ENCODE results near the gene OCA2.
"Not testable (repeated sequence)": the region's sequence is repeated elsewhere in the genome, so short reads cannot be mapped to it uniquely, and the experiment has no call there.

Gene OCA2

GRCh38 chr15:28098766-28099554 lies at the start of gene OCA2:
TSS of gene OCA2 (minus strand) at chr15:28099315. CDS start at chr15:28081874, 17,441 bp downstream.
- no peak within 1 kb of the TSS for H3K9ac ChIP-seq (ENCODE audit: low read depth, low read length)
- H3K27ac ChIP-seq (ENCODE audit: low read length), result no peak within 1 kb of the TSS
- peaks cover 98% of the 10 kb centered on the region for H3K27me3 ChIP-seq (ENCODE audit: insufficient read depth, low read length)
- no peaks in the 10 kb centered on the region for H3K36me3 ChIP-seq (ENCODE audit: insufficient read depth, low read depth, low read length)
- H3K9me3 ChIP-seq (ENCODE audit: insufficient read depth, low read depth, low read length), result no peaks in the 10 kb centered on the region
- H3K4me3 ChIP-seq (ENCODE audit: low read length), result peak within 1 kb of the TSS; percentile 59
- H3K4me1 ChIP-seq (ENCODE audit: insufficient read depth, low read length), result peaks cover 7% of the 10 kb centered on the region

- peaks cover 50% of the 10 kb centered on the region for H3K36me3 ChIP-seq (ENCODE audit: insufficient read depth, low read depth, low read length)
- no peaks in the 10 kb centered on the region for H3K9me3 ChIP-seq (ENCODE audit: insufficient read depth, low read depth, low read length)
- no peaks in the 10 kb centered on the region for H3K4me1 ChIP-seq (ENCODE audit: insufficient read depth, low read length)
- H3K4me3 ChIP-seq (ENCODE audit: low read length), result no peak overlapping the region
- no peaks in the 10 kb centered on the region for H3K27me3 ChIP-seq (ENCODE audit: insufficient read depth, low read length)
- H3K9ac ChIP-seq (ENCODE audit: low read depth, low read length), result no peak overlapping the region
- no peak overlapping the region for H3K27ac ChIP-seq (ENCODE audit: low read length)
Measured at GRCh38 chr15:28147801-28148200, 48.7 kb upstream of the OCA2 start.

- H3K4me3 ChIP-seq (ENCODE audit: low read length); H3K27ac ChIP-seq (ENCODE audit: low read length); H3K4me1 ChIP-seq (ENCODE audit: insufficient read depth, low read length); H3K9me3 ChIP-seq (ENCODE audit: insufficient read depth, low read depth, low read length); H3K27me3 ChIP-seq (ENCODE audit: insufficient read depth, low read length); H3K9ac ChIP-seq (ENCODE audit: low read depth, low read length): not testable (repeated sequence)
- H3K36me3 ChIP-seq (ENCODE audit: insufficient read depth, low read depth, low read length), result peaks cover 45% of the 10 kb centered on the region
Measured at GRCh38 chr15:28145419-28145818, 46.3 kb upstream of the OCA2 start.

GRCh38 chr15:28140062-28140461 lies 40.9 kb upstream of the OCA2 start:
- no peak overlapping the region for H3K27ac ChIP-seq (ENCODE audit: low read length)
- H3K9ac ChIP-seq (ENCODE audit: low read depth, low read length), result no peak overlapping the region
- peaks cover 61% of the 10 kb centered on the region for H3K36me3 ChIP-seq (ENCODE audit: insufficient read depth, low read depth, low read length)
- H3K4me3 ChIP-seq (ENCODE audit: low read length), result no peak overlapping the region
- H3K4me1 ChIP-seq (ENCODE audit: insufficient read depth, low read length), result no peaks in the 10 kb centered on the region
- no peaks in the 10 kb centered on the region for H3K27me3 ChIP-seq (ENCODE audit: insufficient read depth, low read length)
- H3K9me3 ChIP-seq (ENCODE audit: insufficient read depth, low read depth, low read length), result no peaks in the 10 kb centered on the region

- not testable (repeated sequence) for H3K4me3 ChIP-seq (ENCODE audit: low read length); H3K4me1 ChIP-seq (ENCODE audit: insufficient read depth, low read length); H3K9ac ChIP-seq (ENCODE audit: low read depth, low read length); H3K27ac ChIP-seq (ENCODE audit: low read length); H3K9me3 ChIP-seq (ENCODE audit: insufficient read depth, low read depth, low read length); H3K27me3 ChIP-seq (ENCODE audit: insufficient read depth, low read length)
- H3K36me3 ChIP-seq (ENCODE audit: insufficient read depth, low read depth, low read length), result peaks cover 67% of the 10 kb centered on the region
Measured at GRCh38 chr15:28137408-28138039, 38.4 kb upstream of the OCA2 start.

- not testable (repeated sequence) for H3K9ac ChIP-seq (ENCODE audit: low read depth, low read length)
- H3K36me3 ChIP-seq (ENCODE audit: insufficient read depth, low read depth, low read length), result peaks cover 69% of the 10 kb centered on the region
Measured at GRCh38 chr15:28136236-28136904, 37.3 kb upstream of the OCA2 start.

GRCh38 chr15:28133281-28133680 lies 34.2 kb upstream of the OCA2 start:
- Histone ChIP-seq H3K4me3 (ENCODE audit: low read length) (no peak overlapping the region), H3K36me3 (ENCODE audit: insufficient read depth, low read depth, low read length) (peaks cover 80% of the 10 kb centered on the region), H3K27ac (ENCODE audit: low read length) (no peak overlapping the region), H3K27me3 (ENCODE audit: insufficient read depth, low read length) (no peaks in the 10 kb centered on the region), H3K9ac (ENCODE audit: low read depth, low read length) (no peak overlapping the region), H3K9me3 (ENCODE audit: insufficient read depth, low read depth, low read length) (no peaks in the 10 kb centered on the region), H3K4me1 (ENCODE audit: insufficient read depth, low read length) (peaks cover 9% of the 10 kb centered on the region; the same call in 1 of the 2 replicates)

More at GRCh38 chr15:28136236-28136904, 37.3 kb upstream of the OCA2 start:
- not testable (repeated sequence) for H3K27ac ChIP-seq (ENCODE audit: low read length); H3K9me3 ChIP-seq (ENCODE audit: insufficient read depth, low read depth, low read length); H3K4me1 ChIP-seq (ENCODE audit: insufficient read depth, low read length); H3K27me3 ChIP-seq (ENCODE audit: insufficient read depth, low read length); H3K4me3 ChIP-seq (ENCODE audit: low read length)

GRCh38 chr15:28132524-28133275 lies 33.6 kb upstream of the OCA2 start:
- H3K27ac ChIP-seq (ENCODE audit: low read length), result no peak overlapping the region

GRCh38 chr15:28131946-28132345 lies 32.8 kb upstream of the OCA2 start:
- H3K4me3 ChIP-seq (ENCODE audit: low read length), result no peak overlapping the region
- H3K9me3 ChIP-seq (ENCODE audit: insufficient read depth, low read depth, low read length), result no peaks in the 10 kb centered on the region
- peaks cover 9% of the 10 kb centered on the region; the same call in 1 of the 2 replicates for H3K4me1 ChIP-seq (ENCODE audit: insufficient read depth, low read length)
- no peak overlapping the region for H3K27ac ChIP-seq (ENCODE audit: low read length)
- H3K36me3 ChIP-seq (ENCODE audit: insufficient read depth, low read depth, low read length), result peaks cover 84% of the 10 kb centered on the region
- no peak overlapping the region for H3K9ac ChIP-seq (ENCODE audit: low read depth, low read length)
- H3K27me3 ChIP-seq (ENCODE audit: insufficient read depth, low read length), result no peaks in the 10 kb centered on the region

More at GRCh38 chr15:28132524-28133275, 33.6 kb upstream of the OCA2 start:
- Histone ChIP-seq H3K36me3 (ENCODE audit: insufficient read depth, low read depth, low read length) (peaks cover 83% of the 10 kb centered on the region), H3K9me3 (ENCODE audit: insufficient read depth, low read depth, low read length) (no peaks in the 10 kb centered on the region), H3K9ac (ENCODE audit: low read depth, low read length) (no peak overlapping the region), H3K27me3 (ENCODE audit: insufficient read depth, low read length) (no peaks in the 10 kb centered on the region), H3K4me1 (ENCODE audit: insufficient read depth, low read length) (peaks cover 9% of the 10 kb centered on the region; the same call in 1 of the 2 replicates), H3K4me3 (ENCODE audit: low read length) (no peak overlapping the region)

GRCh38 chr15:28131400-28131799 lies 32.3 kb upstream of the OCA2 start:
- Histone ChIP-seq H3K9ac (ENCODE audit: low read depth, low read length) (no peak overlapping the region), H3K27ac (ENCODE audit: low read length) (no peak overlapping the region), H3K4me3 (ENCODE audit: low read length) (no peak overlapping the region), H3K9me3 (ENCODE audit: insufficient read depth, low read depth, low read length) (no peaks in the 10 kb centered on the region), H3K4me1 (ENCODE audit: insufficient read depth, low read length) (peaks cover 9% of the 10 kb centered on the region; the same call in 1 of the 2 replicates), H3K27me3 (ENCODE audit: insufficient read depth, low read length) (no peaks in the 10 kb centered on the region), H3K36me3 (ENCODE audit: insufficient read depth, low read depth, low read length) (peaks cover 87% of the 10 kb centered on the region)

- Histone ChIP-seq H3K4me1 (ENCODE audit: insufficient read depth, low read length) (peaks cover 9% of the 10 kb centered on the region; the same call in 1 of the 2 replicates), H3K9me3 (ENCODE audit: insufficient read depth, low read depth, low read length) (no peaks in the 10 kb centered on the region), H3K27me3 (ENCODE audit: insufficient read depth, low read length) (no peaks in the 10 kb centered on the region), H3K27ac (ENCODE audit: low read length) (no peak overlapping the region), H3K9ac (ENCODE audit: low read depth, low read length) (no peak overlapping the region), H3K36me3 (ENCODE audit: insufficient read depth, low read depth, low read length) (peaks cover 89% of the 10 kb centered on the region), H3K4me3 (ENCODE audit: low read length) (no peak overlapping the region)
Measured at GRCh38 chr15:28130651-28131050, 31.5 kb upstream of the OCA2 start.
